Stimulated activated CD8-positive, alpha-beta memory T cell treated with anti-CD3 and anti-CD28 coated beads, Interleukin-4, amount 100 ng/mL, for 24 hours (primary cell): ENCODE measurements around the gene FAM111A.

Experiments
- DNase-seq: peaks from one replicate; pipeline ENCODE4 v3.0.0-alpha.2; 2020; ENCODE audit warnings: low read depth

Gene FAM111A

DNA sequence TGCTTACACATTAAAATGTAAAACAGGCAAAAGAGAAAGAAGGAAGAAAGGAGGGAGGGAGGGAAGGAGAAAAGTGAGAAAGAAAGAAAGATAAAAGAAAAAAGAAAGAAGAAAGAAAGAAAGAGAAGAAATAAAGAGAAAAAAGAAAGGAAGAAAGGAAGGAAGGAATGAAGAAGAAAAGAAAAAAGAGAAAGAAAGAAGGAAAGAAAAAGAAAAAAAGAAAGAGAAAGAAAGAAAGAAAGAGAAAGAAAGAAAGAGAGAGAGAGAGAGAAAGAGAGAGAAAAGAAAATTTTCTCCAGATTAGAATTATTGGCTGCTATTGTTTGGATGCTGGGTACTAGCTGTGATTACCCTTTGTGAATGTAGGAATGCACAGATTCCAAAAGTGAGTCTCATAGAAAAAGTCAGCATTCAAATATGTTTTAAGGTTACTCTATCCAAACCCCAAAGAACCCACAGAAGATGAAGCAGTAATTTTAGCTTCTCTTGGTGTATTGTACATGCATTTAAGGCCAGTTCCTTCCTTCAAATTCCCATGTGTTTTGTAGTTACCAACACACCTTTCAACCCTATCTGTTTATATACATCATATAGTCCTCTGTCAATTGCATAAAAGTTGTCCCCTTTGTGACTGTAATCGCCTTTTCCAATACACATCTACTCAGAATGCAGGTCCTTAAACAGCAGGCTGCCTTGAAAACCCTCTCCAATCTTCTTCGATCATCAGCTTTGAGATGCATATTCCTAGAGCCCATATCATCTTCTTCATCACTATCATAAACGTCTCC, 789 bp upstream of the FAM111A start:
- DNase-seq = no peak

DNA sequence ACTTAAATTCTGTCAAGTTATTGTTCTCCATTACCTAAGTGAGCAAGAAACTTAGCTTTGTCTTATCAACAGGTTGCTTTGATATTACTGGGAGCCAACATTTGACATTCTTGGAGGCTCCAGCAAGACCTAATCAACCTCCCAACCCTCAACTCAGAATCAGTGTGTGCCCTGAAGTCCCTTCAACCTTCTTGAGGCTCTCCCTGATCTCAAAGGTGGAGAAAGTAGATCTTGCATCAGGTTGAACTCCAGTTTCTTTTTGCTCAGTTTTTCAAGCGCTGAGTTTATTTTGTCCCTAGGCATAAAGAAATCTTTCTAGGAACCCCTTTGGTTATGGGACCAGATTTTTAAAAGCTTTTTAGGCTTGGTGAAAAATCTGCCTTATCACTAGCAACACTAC, 1.4 kb downstream of the FAM111A start:
- no peak for DNase-seq

- DNase-seq = peak; percentile 53
These were observed 2.1 kb downstream of the FAM111A start for GRCh38 chr11:59144579-59145345.

- no peak for DNase-seq
These were observed 2.9 kb downstream of the FAM111A start for GRCh38 chr11:59145534-59145933.

DNA sequence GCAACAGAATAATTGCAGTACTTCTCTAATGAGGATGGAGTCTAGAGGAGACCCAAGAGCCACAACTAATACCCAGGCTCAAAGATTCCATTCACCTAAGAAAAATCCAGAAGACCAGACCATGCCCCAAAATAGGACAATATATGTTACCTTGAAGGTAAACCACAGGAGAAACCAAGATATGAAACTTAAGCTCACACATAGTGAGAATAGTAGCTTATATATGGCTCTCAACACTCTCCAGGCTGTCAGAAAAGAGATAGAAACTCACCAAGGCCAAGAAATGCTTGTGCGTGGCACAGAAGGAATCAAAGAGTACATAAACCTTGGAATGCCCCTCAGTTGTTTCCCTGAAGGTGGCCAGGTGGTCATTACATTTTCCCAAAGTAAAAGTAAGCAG, 9.1 kb downstream of the FAM111A start:
- DNase-seq = no peak

GRCh38 chr11:59152312-59152951, 9.8 kb downstream of the FAM111A start:
- no peak for DNase-seq

- no peak for DNase-seq
These were observed 12.0 kb downstream of the FAM111A start for GRCh38 chr11:59154610-59155009.

DNA sequence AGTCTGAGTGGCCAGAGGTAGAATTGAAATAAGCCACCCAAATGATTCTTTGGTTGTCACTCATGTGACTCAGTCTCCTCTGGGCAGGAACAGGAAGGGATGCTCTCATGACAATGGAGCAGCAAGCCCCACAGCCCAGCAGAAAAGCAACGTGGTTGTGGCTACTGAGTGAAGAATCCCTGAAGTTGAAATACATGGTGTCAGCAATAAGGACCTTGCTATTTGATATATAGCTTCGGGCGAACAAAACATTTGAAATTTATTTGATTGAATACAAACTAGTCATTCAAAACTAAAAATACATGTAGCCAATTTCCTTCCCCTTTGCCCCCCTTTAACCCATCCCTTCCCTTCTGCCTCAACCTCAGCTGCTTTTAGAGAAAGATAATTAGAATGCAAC, 14.8 kb downstream of the FAM111A start:
- DNase-seq = no peak

- DNase-seq = no peak
These were observed 15.8 kb downstream of the FAM111A start for GRCh38 chr11:59158206-59159068.

DNA sequence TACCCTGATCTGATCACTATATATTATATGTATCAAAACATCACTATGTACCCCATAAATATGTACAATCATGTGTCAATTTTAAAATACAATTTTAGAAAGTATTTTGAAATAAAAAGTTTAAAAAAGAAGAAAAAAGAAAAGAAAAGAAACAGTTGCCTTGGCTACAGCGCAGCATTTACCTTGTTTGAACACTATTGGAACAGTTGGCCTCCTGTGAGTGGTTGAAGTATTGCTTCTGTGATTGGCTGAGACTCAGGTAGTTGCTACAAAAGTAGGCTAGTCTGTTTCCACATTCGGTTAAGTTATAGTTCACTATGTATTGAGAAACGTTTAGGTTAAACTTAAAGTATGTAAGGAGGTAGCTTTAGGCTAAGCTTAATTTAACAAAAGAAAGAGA, 21.4 kb downstream of the FAM111A start:
- DNase-seq = no peak

GRCh38 chr11:59171508-59172322, 29.1 kb downstream of the FAM111A start, which contains the start of gene DTX4:
Gene DTX4, plus strand, starts transcription at chr11:59172132. Its CDS starts 464 bp downstream, at chr11:59172596.
- peak; percentile 85 for DNase-seq

DNA sequence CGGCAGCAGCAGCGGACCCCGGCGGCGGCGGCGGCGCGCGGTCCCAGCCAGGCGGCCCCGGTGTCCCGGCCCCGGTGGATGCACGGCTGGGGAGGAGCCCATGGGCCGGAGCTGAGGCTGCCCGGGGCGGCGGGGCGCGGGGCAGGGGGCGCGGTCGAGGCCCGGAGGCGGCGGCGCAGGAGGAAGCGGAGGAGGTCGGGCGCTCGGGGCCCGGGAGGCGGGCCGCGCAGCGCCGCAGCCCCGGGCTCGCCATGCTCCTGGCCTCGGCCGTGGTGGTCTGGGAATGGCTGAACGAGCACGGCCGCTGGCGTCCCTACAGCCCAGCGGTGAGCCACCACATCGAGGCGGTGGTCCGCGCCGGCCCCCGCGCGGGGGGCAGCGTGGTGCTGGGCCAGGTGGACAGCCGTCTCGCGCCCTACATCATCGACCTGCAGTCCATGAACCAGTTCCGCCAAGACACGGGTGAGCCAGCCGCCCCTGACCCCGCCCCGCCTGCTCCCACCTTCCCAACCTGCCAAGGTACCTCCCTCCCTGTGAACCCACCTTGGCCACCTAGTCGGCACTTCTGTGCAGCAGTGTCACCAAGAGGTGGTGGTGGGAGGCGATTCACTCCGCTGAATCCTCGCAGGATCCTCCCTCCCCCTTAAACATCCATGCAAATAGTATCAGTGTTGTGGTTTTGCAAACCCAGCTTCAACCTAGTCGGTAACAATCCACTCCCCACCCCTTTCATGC, 29.9 kb downstream of the FAM111A start:
- no peak for DNase-seq

DNA sequence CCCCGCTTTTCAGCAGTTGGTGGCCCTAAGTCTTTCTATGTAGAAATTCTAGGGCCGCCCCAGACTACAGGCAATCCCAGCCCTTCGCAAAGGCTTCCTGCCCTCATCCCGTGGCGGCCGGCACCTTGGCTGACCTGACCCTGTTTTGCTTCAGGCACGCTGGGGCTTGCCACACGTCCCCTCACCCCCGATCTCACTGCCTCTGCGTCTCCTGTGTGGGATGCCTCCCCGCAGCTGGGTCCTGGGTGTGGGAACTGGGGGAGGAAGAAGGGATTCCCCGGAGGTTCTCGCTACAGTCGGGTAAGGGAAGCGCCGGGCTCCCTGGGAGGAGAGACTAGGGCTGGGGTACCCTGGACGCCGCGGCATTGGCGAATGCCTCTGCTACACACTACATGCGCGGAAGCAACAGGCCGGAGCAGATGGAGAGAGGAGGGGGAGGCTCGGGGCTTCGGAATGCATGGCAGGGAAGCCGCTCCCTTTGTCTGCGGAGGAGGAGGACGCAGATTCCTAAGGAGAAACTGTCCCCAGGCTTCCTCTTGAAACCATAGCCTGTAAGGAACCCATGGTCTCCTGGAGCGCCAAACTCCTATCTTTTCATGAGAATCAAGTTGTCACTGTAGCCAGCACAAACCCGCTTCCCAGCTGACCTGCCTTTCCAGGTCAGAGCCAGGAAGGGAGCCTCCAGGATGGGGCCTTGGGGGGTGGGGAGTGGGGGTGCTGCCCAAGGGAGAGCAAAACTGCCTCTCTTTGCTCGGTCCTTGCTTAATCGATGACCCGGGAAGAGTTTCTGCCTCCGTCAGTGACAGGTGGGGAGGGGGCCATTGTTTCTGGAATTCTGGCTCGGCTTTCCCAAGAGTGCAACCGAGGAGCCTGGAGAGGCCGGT, 30.7 kb downstream of the FAM111A start:
- DNase-seq = no peak

GRCh38 chr11:59173964-59174663, 31.5 kb downstream of the FAM111A start:
- no peak for DNase-seq

- no peak for DNase-seq
These were observed 32.0 kb downstream of the FAM111A start for GRCh38 chr11:59174664-59175033.

DNA sequence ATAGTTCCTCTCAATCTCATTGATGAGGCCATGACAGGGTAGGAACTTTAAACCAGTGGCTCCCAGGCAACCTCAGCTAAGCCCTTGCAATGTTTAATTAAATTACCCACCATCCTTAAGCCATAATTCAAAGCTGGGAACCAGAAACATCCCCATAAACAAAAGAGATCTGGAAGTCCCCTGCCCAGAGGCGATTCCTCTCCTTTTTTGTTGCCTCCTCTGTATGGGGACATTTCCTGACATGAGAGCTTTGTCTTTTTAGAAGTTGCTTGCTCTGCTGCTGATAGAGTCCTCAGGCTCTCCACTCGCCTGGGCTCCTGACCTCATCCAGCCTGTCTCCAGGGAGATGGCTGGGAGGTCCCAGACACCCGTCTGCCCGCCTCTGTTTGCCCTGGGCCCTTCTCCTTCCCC, 32.4 kb downstream of the FAM111A start:
- no peak for DNase-seq

- no peak for DNase-seq
These were observed 33.7 kb downstream of the FAM111A start for GRCh38 chr11:59176330-59176729.

- DNase-seq = no peak
These were observed 35.7 kb downstream of the FAM111A start for GRCh38 chr11:59178402-59178801.

DNA sequence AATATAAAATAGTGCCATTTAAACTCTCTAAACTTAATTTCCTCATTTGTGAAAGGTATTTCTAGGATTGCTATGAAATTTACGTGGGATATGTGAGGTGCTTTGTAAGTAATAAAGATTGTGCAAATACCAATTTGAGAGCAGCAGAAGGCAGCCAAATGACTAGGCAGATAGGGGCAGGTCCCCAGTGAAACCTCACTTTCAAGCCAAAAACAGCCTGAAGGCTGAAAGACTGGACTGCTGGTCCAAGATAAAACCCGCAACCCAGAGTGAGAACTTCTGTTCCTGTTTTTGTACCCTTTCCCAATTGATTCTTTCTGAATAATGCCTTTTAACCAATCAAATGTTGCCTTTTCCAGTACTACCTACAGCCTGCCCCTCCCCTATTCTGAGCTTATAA, 36.5 kb downstream of the FAM111A start:
- no peak for DNase-seq
